ENCODE measurements around the gene MGAT4B.

DNA sequence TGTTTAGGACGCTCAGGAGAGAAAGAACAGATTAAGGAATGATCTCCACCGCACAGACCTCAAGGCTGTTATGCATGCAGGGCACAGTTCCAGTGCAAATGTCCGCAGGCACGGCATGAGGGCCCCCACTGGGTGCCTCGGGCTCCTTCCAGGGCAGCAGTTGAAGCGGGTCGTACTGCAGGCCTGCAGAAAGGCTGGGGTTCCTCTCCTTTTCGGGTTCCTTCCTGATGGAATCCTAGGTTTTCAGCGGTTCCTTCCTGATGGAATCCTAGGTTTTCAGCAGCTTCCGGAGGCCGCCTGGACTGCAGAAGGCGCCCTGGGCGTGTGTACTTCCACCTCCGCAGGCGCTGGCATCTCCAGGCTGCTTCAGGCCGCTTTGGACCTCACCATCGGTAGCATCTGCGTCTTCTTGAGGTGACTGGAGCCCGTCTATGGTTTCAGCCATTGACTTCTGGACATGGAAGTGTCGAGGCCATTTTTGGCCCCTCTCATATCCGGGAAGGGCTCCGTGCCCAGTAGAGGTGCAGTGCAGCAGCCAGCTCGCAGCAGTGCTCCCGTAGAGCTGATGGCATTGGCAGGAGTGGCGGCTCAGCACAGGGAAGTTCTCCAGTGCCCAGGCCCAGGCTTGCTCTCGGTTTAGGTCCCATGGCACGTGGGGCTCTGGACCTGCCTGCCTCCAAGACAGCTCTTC lies 5.6 kb upstream of the MGAT4B start:
- TF ChIP-seq, protein P1, sequence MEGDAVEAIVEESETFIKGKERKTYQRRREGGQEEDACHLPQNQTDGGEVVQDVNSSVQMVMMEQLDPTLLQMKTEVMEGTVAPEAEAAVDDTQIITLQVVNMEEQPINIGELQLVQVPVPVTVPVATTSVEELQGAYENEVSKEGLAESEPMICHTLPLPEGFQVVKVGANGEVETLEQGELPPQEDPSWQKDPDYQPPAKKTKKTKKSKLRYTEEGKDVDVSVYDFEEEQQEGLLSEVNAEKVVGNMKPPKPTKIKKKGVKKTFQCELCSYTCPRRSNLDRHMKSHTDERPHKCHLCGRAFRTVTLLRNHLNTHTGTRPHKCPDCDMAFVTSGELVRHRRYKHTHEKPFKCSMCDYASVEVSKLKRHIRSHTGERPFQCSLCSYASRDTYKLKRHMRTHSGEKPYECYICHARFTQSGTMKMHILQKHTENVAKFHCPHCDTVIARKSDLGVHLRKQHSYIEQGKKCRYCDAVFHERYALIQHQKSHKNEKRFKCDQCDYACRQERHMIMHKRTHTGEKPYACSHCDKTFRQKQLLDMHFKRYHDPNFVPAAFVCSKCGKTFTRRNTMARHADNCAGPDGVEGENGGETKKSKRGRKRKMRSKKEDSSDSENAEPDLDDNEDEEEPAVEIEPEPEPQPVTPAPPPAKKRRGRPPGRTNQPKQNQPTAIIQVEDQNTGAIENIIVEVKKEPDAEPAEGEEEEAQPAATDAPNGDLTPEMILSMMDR (IDR thresholded peaks at IDR 0.05; ENCODE audit: low read depth, low read length, missing input control): no peak
- TF ChIP-seq FOXA1 (IDR thresholded peaks at IDR 0.05) (no peak), JUND (IDR thresholded peaks at IDR 0.05) (no peak), TAF1 (conservative IDR thresholded peaks at IDR 0.05) (no peak), RAD21 (IDR thresholded peaks at IDR 0.05) (no peak)
- TF ChIP-seq, protein P2, sequence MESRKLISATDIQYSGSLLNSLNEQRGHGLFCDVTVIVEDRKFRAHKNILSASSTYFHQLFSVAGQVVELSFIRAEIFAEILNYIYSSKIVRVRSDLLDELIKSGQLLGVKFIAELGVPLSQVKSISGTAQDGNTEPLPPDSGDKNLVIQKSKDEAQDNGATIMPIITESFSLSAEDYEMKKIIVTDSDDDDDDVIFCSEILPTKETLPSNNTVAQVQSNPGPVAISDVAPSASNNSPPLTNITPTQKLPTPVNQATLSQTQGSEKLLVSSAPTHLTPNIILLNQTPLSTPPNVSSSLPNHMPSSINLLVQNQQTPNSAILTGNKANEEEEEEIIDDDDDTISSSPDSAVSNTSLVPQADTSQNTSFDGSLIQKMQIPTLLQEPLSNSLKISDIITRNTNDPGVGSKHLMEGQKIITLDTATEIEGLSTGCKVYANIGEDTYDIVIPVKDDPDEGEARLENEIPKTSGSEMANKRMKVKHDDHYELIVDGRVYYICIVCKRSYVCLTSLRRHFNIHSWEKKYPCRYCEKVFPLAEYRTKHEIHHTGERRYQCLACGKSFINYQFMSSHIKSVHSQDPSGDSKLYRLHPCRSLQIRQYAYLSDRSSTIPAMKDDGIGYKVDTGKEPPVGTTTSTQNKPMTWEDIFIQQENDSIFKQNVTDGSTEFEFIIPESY (IDR thresholded peaks at IDR 0.05): no peak
